Activated naive CD4-positive, alpha-beta T cell treated with anti-CD3 and anti-CD28 coated beads, Interleukin-2, amount 50 U/mL, for 72 hours (primary cell): Measurements from ENCODE around the gene KRTAP5-10. TPM values are rescaled to one million over a fixed set of nuclear protein-coding genes. Genes with fewer than 3 reads are reported as not detected.
"Not testable (repeated sequence)": the region's sequence is repeated elsewhere in the genome, so short reads cannot be mapped to it uniquely, and the experiment has no call there.

Source experiments
- ATAC-seq, 2 donors: fragments of 150-1000 bp; cut with Tn5 transposase; 2 replicates each; pipeline ENCODE4 v1.10.0; 2021; ENCODE audit warnings: mild to moderate bottlenecking in 2 of 2, moderate library complexity in 2 of 2
- DNase-seq, 2 donors: peaks; one replicate each; pipeline ENCODE4 v3.0.0; 2021 to 2022; ENCODE audit warnings: low spot score in 2 of 2
- H3K27ac Mint-ChIP-seq, 2 donors: one replicate each; pipeline ENCODE4 v1.8.0; 2022; ENCODE audit warnings: mild to moderate bottlenecking in 2 of 2, mixed read lengths in 2 of 2
- H3K36me3 Mint-ChIP-seq, 2 donors: one replicate each; pipeline ENCODE4 v1.8.0; 2022; ENCODE audit warnings: mixed read lengths in 2 of 2
- H3K9me3 Mint-ChIP-seq, 2 donors: one replicate each; pipeline ENCODE4 v1.8.0; 2022; ENCODE audit warnings: mixed read lengths in 2 of 2
- total RNA-seq, 2 donors: library from RNA; stranded (reverse); gene quantifications; one replicate each; pipeline ENCODE4 v1.2.3, GENCODE V29; 2022

KRTAP5-10 gene
- total RNA-seq, 2 donors from 2014 or later: not detected

DNA sequence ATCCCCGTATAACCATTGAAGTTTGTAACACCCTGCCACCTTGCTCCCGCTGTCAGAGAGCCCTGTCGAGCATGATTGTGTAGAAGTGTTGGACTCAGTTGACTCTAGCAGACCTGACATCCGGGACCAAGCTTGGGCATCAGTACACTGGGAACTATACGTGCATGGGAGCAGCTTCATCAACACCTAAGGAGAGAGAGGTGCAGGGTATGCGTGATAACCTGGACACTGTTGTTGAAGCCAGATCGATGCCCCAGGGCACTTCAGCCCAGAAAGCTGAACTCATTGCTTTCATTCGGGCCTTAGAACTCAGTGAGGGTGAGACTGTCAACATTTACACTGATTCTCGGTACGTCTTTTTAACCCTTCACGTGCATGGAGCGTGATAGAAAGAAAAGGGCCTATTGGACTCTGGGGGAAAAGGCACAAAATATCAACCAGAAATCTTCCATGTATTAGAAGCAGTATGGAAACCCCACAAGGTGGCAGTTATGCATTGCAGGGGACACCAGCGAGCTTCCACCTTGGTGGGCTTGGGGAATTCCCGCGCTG, 49.1 kb downstream of the KRTAP5-10 start:
- not testable (repeated sequence) for H3K27ac Mint-ChIP-seq, H3K9me3 Mint-ChIP-seq, ATAC-seq, DNase-seq, H3K36me3 Mint-ChIP-seq

DNA sequence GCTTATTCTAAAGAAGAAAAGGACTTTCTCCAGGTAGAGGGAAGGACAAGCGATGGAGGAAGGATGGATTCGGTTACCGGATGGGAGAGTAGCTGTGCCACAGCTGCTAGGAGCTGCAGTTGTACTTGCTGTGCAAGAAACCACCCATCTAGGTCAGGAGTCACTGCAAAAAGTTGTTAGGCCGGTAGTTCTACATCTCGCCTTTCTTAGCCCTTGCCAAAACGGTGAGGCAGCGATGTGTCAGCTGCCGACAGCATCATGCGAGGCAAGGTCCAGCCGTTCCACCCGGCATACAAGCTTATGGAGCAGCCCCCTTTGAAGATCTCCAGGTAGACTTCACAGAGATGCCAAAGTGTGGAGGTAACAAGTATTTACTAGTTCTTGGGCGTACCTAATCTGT, 49.6 kb downstream of the KRTAP5-10 start:
- not testable (repeated sequence) for ATAC-seq, H3K27ac Mint-ChIP-seq, DNase-seq, H3K36me3 Mint-ChIP-seq, H3K9me3 Mint-ChIP-seq

Other genes starting within 250 kb of the KRTAP5-10 start
- 10 to 100 TPM; 41.4 to 54.1 TPM for gene DHCR7, start 117.2 kb upstream of the KRTAP5-10 start, total RNA-seq
- gene NADSYN1, start 112.4 kb upstream of the KRTAP5-10 start, total RNA-seq: 100 to 1,000 TPM; 102 to 135 TPM
- gene KRTAP5-7, start 38.3 kb upstream of the KRTAP5-10 start, total RNA-seq: not detected
- not detected for gene KRTAP5-8, start 27.5 kb upstream of the KRTAP5-10 start, total RNA-seq
- gene KRTAP5-9, start 17.1 kb upstream of the KRTAP5-10 start, total RNA-seq: not detected
- not detected for gene KRTAP5-11, start 17.3 kb downstream of the KRTAP5-10 start, total RNA-seq